Measurements from ENCODE around the gene SLIT3.

Gene SLIT3

DNA sequence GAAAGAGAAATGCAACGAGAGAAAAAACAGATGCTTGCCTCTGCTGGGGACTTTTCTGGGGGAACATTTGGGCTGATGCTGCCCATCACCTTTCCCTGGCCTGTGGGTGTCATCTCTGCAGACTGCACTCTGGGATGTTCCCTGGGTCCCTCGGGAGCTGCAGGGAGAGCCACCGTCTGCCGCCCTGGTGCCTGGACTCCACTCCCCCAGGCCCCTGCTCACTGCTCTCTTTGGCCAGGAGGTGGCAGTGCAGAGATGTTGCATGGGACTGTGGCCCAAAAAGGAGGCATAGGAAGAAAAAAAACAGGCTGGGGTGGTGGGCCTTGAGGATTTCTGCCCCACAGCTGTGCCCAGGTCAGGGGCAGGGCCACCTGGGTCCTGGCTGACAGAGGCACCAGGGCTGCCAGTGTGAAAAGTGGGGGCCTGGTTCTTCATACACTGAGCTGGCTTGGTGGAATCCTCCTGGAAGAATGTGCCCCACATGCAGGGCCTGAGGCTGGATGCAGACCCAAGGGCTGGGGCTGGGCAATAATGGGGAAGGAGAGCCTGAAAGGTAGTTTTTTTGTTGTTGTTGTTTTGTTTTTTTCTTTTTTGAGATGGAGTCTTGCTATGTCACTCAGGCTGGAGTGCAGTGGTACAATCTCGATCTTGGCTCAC, 353.6 kb downstream of the SLIT3 start:
- no peak for DNase-seq

- no peak for DNase-seq
Measured at GRCh38 chr5:168946363-168946762, 354.6 kb downstream of the SLIT3 start.

DNA sequence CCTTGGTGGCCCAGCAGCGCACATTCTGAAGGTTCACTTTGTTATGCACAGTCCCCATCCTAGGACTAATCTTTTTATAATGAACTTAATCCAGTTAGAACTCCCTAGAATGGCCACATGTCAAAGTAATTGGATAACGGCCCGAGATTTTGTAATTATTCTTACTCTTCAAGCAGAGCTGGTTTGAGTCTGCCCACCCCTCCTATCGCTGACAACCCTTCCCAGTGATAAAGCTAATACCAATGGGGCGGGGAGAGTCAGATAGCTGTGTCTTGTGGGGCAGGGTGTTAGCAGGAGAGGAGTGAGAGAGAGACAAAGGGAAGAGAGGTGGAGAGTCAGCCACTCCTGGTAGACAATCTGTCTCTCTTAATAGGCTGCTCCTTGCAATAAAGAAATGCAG, 356.9 kb downstream of the SLIT3 start:
- no peak for DNase-seq

DNA sequence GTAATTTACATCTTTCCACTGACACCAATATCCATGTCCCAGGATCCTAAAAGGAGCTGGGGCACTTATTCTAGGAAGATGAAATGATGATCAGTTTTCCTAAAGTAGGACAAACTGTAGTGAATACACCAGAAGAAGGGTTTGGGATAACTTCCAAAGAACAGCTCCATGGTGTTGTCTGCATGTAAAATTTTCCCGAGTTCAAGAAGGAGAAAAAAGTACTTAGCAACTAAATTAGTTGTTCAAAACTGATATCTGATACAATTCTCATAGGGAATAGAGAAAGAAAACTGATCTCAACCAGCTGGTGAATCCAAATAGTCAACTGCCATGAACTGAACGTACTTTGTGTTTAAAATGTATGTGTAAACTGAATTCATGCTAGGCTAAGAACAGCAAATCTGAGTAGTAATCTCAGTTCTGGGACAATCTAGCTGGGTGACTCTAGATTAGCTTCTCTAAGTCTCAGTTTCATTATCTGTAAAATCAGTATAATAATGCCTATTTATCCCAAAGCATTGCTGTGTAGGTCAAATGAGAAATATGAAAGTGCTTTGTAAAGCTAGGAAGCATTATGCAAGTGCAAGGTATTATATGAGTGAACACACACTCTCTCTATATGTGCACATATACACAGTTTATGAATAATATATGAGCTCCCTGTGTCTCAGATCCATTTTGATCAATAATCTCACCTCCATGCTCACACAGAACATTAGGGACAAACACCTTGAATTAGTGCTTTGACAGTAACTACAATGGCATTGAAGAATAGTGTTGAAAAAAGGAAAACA, 357.7 kb downstream of the SLIT3 start:
- DNase-seq: no peak

GRCh38 chr5:168941901-168942300, 359.0 kb downstream of the SLIT3 start:
- no peak for DNase-seq

GRCh38 chr5:168940712-168941111, 360.2 kb downstream of the SLIT3 start:
- no peak for DNase-seq

GRCh38 chr5:168939887-168940544, 360.9 kb downstream of the SLIT3 start:
- no peak for DNase-seq

GRCh38 chr5:168939156-168939800, 361.7 kb downstream of the SLIT3 start:
- no peak for DNase-seq

- no peak for DNase-seq
Measured at GRCh38 chr5:168936511-168936910, 364.4 kb downstream of the SLIT3 start.

DNA sequence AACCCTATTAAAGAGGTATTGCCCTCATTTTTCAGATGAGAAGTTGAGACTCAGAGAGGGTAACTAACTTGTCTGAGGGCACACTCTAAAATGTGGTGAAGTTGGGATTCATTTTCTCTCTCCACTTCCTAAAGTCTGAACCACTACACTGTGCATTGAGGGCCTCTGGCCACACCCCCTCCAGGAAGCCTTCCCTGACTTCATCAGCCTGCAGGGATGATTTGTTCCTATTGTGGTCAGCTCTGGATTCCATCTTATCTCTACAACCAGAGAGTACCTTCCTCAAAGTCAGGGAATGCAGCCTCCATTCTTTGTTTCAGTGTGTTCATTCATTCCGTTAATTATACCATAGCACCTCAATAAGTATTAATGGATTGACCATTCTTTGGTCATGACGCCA, 365.8 kb downstream of the SLIT3 start:
- DNase-seq: no peak

DNA sequence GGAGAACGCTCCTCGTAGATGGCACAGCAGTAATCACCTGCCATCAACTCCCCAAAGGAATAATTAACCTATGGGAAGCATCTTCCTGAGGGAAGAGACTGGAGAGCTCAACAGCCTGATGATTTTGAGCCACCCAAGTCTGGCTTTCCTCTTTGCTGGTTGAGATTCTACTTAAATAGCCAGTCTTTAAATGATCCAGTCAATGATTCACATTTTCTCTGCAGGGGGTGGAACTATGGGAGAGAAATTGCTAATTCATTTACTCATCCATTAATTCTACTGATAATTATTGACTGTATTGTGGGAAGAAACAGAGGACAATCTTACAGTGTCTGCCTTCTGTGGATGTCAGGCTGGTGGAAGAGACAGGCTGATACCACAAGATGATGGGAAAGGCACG, 366.8 kb downstream of the SLIT3 start:
- DNase-seq: no peak

- DNase-seq: no peak
Measured at GRCh38 chr5:168932400-168933189, 368.3 kb downstream of the SLIT3 start.

DNA sequence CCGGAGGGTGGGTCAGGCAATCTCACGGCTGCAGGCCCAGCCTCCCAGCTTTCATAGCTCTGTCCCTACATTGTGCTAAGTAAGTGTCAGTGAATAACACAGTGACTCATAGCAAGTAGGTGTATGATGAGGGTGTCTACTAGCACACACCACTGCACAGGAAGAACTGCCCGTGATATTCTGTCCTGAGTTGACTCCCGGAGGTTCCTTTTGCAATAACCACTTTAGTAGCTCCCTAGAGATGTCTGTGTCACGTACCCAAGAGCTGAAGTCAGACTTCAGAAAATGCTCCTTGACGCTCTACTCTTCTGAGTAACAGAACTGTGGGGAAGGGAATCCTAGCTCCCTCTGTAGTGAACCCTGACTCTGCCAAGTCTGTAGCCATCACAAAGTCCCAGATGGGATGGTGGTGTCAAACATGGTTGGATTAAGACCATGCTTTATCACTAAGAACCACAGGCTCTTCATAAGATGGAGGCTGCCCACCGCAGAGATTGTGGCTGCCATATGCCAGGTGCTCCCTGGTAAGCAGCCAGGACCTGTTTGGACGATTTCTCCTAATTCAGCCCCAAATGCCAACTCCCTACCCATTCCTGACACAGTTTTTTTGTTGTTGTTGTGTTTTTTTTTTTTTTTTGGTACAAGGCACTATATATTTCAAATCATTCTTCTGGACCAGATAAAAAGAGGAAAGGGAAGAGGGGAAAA, 369.1 kb downstream of the SLIT3 start:
- DNase-seq: no peak

DNA sequence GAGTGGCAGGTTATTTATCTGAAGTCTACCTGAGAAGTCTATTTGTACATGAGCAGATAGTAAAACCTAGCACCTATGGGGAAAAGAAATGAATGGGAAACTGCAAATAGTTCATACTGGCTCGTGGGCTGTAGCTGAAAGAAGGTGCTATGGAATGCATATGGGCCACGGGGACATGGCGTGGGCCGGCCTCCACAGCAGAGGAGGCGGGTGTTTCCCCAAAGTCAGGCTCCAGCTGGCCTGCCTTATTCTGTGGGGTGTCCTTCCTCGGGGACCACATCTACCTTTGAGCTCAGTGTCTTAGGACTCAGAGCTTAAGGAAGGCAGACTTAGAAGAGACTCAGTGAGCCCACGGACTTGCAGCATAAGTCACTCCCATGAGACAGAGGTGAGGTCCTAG, 371.3 kb downstream of the SLIT3 start:
- DNase-seq: no peak

DNA sequence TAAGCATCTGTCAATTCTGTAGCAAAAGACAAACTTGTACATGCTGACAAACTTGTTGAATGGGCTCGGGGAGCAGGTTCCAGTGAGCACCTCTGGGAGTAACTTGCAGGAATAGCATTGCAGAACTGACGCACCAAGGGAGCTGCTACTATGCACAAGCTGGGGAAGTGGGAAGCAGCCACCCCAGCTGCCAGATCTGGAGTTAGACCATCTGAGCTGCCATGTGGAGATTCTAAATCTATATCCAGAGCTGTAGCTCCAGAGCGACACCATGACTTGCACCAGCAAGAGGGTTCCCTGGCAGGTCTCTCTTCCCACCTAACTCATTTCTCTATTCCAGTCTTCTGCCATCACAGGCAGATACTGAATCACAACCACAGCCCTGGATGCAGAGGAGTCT, 375.8 kb downstream of the SLIT3 start:
- DNase-seq: no peak

DNA sequence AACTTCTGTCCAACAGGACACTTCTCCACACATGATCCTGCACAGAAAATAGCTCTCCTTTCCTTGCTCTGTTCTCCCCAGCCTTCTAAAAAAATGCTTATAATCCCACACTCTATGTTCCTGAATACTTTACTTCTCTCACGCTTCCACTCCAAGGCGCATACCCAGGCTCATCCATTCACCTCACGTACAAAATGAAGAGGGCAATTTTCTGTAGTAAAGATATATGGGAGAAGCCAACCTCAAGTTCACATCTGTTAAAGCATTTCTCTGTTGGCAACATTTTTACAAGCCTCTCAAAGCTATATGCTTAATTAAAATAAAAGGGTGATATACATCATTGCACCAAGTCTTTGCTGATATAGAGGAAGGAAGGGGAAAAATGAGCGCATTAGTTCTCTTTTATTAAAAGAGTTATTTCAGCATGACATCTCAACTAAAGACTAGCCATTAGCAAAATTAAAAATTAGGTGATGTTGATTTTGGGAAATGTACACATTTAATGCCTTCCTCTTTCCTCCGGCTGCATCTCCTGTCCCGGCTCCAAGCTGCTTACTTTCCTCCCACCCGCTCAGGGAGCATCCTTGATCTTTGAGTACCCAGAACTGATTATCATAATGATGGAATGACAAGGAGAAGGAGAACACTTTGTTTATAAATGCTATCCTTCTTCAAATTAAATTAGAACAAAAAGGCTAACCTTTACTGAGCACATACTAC, 379.6 kb downstream of the SLIT3 start:
- no peak for DNase-seq

DNA sequence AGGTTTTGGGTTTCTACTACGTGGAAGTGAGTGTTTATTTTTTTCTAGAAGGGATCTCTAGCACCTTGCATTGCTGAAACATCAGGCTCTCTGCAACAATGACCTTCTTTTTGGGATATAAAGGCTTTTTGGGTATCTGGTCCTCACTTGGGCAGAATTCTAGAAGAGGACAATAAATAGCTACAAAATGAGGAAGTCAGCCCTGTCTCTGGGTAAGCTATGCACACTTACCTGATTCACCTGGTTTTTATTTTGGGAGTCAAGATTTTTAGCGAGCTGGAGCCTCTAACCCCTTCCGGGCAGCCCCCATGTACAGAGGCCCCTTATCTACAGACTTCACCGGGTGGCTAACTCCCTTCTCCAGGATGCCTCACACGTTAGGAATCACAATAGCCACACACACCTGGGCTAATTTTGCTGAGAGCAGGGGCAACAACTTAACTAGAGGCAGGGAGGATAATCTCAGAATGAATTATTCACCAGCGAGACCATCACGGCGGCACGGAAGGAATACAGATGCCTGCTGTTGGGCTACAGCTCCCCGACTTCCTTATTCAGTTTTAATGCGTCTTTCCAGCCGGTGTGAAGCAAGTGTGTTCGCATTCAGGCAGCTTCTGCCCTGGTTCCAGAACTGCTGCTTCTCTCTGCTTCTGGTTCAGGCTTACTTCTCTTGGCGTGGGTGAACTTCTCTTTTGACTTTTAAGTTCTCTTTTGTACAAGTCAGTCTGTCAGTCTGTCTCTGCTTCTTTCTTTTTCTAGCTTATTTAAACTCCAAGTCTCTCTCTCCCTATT, 380.7 kb downstream of the SLIT3 start:
- DNase-seq: no peak

DNA sequence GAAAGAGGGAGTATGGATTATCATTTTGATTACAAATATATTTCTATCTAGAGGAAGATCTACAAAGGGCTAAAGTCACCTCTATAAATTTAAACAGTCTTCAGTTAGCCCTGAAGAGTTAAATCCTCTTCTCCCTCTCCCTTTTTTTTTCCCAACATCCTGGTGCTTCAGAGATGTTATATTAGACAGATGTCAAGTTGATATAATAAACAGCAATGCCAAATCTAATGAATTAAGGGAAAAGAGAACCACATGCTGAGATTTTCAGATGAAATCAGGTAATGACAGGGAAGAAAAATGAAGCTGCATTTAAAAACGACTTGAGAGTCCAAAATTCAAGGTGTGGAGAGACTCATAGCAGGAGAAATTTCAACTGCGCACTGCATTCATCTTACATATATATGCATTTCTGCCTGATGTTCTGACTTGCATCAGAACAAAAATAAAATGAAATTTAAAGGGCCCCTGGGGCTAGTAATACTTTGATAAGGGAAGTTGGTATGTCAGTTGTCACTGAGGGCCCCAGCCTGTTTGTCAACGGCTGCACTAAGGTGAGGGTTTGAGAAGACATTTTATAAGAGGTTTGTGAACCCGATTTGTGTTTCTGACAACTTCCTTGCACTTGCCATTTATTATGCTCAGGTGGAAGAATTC, 382.9 kb downstream of the SLIT3 start:
- DNase-seq: no peak

- DNase-seq: no peak
Measured at GRCh38 chr5:168916852-168917251, 384.1 kb downstream of the SLIT3 start.

- no peak for DNase-seq
Measured at GRCh38 chr5:168916266-168916665, 384.7 kb downstream of the SLIT3 start.

Data from effector CD8-positive, alpha-beta T cell (primary cell).